K562 (cell line): Measurements from ENCODE around the gene NUPR1.

Source experiments
- ATF7 ChIP-seq: fragments of 450-650 bp; IDR thresholded peaks from 2 replicates; pipeline ENCODE4 v1.7.1; 2014; ENCODE audit warnings: mild to moderate bottlenecking, moderate library complexity
- CEBPB ChIP-seq: fragments of 450-650 bp; IDR thresholded peaks from 2 replicates; pipeline ENCODE4 v1.6.1; 2016; ENCODE audit warnings: missing genetic modification characterization, missing compliant biosample characterization
- NCOA2 ChIP-seq, 2 experiments: fragments of 450-650 bp; IDR thresholded peaks; 2 replicates each; pipeline ENCODE4 v1.6.1; 2018; ENCODE audit warnings: mild to moderate bottlenecking in 2 of 2, moderate library complexity in 1 of 2; ENCODE audit not compliant: partially characterized antibody in 2 of 2
- POLR2A ChIP-seq: fragments of 450-650 bp; conservative IDR thresholded peaks from 2 replicates; pipeline ENCODE4 v1.6.1; 2016
- TF ChIP-seq, protein P1 (sequence below), 3 experiments: IDR thresholded peaks in 2 of 3; conservative IDR thresholded peaks in 1 of 3; 2 replicates each; pipeline ENCODE4 v1.5.1; 2011 to 2012; ENCODE audit warnings: low read length in 3 of 3, mild to moderate bottlenecking in 3 of 3, control low read depth in 2 of 3, improper control_type of control experiment in 1 of 3, inconsistent platforms in 1 of 3, low read depth in 1 of 3, mixed read lengths in 1 of 3, moderate library complexity in 1 of 3; ENCODE audit not compliant: insufficient read depth in 2 of 3

DNA sequence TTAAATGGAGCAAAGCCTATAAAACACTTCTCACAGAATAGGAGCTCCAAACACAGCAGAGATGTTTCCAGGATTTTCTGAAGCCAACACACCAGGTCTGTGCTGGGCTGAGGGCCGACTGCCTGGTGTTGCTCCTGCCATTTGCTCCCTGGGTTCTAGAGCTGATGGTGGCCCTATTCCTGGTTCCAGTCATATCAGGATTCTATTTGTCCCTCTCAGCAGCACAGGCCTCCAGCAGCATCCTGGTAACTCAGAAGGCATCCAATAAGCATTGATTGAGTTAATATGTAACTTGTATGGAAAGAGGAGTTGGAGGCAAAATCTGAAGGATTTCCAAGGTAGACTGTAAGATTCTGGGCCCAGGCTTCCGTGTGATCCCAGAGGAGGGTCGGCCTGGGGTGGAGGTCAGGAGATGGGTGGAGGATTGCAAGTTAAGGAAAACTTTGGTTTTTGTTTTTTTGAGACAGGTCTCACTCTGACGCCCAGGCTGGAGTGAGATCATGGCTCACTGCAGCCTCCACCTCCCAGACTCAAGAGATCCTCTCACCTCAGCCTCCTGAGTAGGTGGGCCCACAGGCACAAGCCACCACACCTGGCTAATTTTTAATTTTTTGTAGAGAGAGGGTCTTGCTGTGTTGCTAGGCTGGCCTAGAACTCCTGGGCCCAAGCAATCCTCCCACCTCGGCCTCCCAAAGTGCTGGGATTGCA lies 5.7 kb downstream of the NUPR1 start:
- TF ChIP-seq POLR2A (no peak), NCOA2 (IDR thresholded peaks at IDR 0.05; ENCODE audit: partially characterized antibody in 2 of 2) (no peak), ATF7 (no peak), CEBPB (tag) (no peak)
- TF ChIP-seq, protein P1, sequence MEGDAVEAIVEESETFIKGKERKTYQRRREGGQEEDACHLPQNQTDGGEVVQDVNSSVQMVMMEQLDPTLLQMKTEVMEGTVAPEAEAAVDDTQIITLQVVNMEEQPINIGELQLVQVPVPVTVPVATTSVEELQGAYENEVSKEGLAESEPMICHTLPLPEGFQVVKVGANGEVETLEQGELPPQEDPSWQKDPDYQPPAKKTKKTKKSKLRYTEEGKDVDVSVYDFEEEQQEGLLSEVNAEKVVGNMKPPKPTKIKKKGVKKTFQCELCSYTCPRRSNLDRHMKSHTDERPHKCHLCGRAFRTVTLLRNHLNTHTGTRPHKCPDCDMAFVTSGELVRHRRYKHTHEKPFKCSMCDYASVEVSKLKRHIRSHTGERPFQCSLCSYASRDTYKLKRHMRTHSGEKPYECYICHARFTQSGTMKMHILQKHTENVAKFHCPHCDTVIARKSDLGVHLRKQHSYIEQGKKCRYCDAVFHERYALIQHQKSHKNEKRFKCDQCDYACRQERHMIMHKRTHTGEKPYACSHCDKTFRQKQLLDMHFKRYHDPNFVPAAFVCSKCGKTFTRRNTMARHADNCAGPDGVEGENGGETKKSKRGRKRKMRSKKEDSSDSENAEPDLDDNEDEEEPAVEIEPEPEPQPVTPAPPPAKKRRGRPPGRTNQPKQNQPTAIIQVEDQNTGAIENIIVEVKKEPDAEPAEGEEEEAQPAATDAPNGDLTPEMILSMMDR (IDR thresholded peaks at IDR 0.05 in 2 of 3, conservative IDR thresholded peaks at IDR 0.05 in 1 of 3; ENCODE audit: insufficient read depth in 2 of 3, low read depth in 1 of 3, low read length in 3 of 3): no peak
